ENCODE results near the gene CDH13. TPM values are rescaled to one million over a fixed set of nuclear protein-coding genes. Genes with fewer than 3 reads are reported as not detected.

Gene CDH13
- total and polyA plus RNA-seq, 2 of the 8 experiments (the other 6 are each of a cell fraction or from before 2014, with no cell fraction given), result 2.3 to 2.4 TPM

GRCh38 chr16:82703871-82704768, 77.4 kb downstream of the CDH13 start (continued):
- no peak for TF ChIP-seq USF2 (IDR thresholded peaks at IDR 0.05; ENCODE audit: low read length)
- no peak for TF ChIP-seq RXRA (IDR thresholded peaks at IDR 0.05; ENCODE audit: insufficient read depth, low read depth, low read length)
